ENCODE measurements around the gene GTF2F1.
"Not testable (repeated sequence)": the region's sequence is repeated elsewhere in the genome, so short reads cannot be mapped to it uniquely, and the experiment has no call there.

The GTF2F1 gene, protein sequence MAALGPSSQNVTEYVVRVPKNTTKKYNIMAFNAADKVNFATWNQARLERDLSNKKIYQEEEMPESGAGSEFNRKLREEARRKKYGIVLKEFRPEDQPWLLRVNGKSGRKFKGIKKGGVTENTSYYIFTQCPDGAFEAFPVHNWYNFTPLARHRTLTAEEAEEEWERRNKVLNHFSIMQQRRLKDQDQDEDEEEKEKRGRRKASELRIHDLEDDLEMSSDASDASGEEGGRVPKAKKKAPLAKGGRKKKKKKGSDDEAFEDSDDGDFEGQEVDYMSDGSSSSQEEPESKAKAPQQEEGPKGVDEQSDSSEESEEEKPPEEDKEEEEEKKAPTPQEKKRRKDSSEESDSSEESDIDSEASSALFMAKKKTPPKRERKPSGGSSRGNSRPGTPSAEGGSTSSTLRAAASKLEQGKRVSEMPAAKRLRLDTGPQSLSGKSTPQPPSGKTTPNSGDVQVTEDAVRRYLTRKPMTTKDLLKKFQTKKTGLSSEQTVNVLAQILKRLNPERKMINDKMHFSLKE

GRCh38 chr19:6393074-6393982 lies at the start of gene GTF2F1:
Gene GTF2F1 (minus strand): TSS chr19:6393164. CDS start chr19:6392995, 169 bp downstream.
- DNase-seq (ENCODE audit: low read depth): peak; percentile 90

GRCh38 chr19:6442087-6442688 lies 49.2 kb upstream of the GTF2F1 start:
- DNase-seq (ENCODE audit: low read depth): no peak

GRCh38 chr19:6440905-6441304 lies 47.9 kb upstream of the GTF2F1 start:
- no peak for DNase-seq (ENCODE audit: low read depth)

- DNase-seq (ENCODE audit: low read depth): no peak
Measured at GRCh38 chr19:6439743-6440142, 46.8 kb upstream of the GTF2F1 start.

DNA sequence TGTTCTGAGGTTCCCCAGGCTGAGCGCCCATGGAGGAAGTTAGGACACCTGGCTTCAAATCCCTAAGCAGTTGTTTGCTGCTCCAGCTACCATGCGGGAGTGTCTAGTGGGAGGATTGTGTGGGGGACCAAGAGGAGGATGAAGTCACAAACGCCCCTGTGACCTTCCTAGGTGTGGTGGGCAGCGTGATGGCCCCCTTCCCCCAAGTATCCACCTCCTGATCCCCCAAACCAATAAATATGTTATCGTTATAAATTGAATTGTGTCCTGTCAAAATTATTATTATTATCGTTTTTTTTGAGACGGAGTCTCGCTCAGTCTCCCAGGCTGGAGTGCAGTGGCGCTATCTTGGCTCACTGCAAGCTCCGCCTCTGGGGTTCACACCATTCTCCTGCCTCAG lies 40.7 kb upstream of the GTF2F1 start, which contains the start of gene SLC25A41:
Gene SLC25A41, minus strand, starts transcription at position 101 of the 400 bp plus-strand sequence. Its CDS starts 70 bp downstream, at position 31.
- no peak for DNase-seq (ENCODE audit: low read depth)

GRCh38 chr19:6433165-6433564 lies 40.2 kb upstream of the GTF2F1 start:
- DNase-seq (ENCODE audit: low read depth): no peak

DNA sequence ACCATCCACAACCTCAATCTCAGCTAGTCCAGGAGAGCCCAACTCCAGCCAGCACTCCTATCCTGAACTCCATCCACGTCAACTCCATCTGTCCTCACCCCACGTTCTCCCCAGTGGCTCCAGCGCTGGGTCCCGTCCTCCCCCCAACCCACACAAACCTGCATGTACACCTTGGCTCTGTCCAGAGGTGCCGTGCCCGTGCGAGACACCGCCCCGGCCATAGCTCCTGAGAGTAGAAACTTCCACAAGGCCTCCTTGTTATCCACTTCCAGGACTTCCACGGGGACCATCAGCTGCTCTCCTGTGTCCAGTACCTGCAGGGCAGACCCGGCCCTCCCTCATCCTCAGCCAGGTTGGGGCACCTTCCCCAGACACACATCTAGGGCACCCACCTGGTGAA lies 38.9 kb upstream of the GTF2F1 start:
- DNase-seq (ENCODE audit: low read depth): no peak

GRCh38 chr19:6429419-6430221 lies 36.7 kb upstream of the GTF2F1 start:
- DNase-seq (ENCODE audit: low read depth): no peak

DNA sequence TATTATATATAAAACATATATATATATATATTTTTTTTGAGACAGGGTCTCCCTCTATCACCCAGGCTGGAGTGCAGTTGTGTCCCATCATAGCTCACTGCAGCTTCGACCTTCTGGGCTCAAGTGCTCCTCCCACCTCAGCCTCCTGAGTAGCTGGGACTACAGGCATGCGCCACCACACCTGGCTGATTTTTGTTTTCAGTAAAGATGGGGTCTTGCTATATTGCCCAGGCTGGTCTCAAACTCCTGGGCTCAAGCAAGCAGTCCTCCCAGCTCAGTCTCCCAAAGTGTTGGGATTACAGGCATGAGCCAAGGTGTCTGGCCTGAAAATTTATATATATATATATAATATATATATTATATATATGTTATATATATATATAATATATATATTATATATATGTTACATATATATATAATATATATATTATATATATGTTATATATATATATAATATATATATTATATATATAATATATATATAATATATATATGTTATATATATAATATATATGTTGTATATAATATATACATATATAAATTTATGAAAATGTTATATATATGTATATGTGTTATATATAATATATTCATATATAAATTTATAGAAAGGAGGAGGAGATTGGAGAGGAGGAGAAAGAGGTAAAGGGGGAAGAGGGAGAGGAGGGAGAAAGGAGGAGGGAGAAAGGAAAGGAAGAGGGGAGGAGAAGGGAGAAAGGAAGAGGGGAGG lies 35.9 kb upstream of the GTF2F1 start:
- DNase-seq (ENCODE audit: low read depth): not testable (repeated sequence)

- no peak for DNase-seq (ENCODE audit: low read depth)
Measured at GRCh38 chr19:6427131-6427530, 34.2 kb upstream of the GTF2F1 start.

DNA sequence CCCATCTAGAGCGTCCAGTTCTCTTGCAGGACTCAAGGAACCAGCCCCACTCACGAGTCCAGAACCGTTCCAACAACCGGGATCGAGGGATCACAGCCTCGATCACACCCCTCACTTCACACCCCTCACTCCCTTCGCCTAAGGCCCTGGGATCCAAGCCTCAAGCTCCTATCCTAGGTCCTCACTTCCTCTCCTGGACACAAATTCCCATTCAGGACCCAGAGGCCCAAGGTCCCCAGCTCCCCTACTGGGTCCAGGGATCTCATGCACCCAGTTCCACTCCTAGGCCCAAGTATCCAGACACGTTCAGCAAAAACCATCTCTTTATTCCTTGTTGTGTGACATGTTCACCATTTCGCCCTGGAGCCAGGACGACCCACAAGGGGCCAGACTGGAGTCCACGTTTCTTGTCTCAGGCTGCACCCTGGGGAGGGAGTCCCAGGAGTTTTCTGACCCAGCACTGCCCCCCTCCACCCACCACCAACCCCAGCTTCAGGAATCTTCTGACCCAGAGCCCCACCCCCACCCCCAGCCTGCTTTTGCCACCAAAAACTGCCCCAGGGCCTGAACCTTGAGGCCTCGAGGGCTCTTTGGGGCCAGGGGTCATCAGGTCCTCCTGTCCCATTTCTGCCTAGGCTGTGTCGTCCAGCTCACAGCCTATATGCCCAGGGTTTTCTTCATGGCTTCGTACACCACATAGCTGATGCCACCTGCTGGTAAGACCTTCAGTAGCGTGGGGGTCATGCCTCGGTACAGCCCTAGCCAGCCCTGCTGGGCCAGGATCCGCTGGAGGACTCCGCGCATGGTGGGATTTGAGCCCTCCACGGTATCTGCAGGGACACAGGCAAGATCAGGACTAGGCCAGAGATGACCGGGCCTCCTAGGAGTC lies 33.0 kb upstream of the GTF2F1 start:
- DNase-seq (ENCODE audit: low read depth): no peak

DNA sequence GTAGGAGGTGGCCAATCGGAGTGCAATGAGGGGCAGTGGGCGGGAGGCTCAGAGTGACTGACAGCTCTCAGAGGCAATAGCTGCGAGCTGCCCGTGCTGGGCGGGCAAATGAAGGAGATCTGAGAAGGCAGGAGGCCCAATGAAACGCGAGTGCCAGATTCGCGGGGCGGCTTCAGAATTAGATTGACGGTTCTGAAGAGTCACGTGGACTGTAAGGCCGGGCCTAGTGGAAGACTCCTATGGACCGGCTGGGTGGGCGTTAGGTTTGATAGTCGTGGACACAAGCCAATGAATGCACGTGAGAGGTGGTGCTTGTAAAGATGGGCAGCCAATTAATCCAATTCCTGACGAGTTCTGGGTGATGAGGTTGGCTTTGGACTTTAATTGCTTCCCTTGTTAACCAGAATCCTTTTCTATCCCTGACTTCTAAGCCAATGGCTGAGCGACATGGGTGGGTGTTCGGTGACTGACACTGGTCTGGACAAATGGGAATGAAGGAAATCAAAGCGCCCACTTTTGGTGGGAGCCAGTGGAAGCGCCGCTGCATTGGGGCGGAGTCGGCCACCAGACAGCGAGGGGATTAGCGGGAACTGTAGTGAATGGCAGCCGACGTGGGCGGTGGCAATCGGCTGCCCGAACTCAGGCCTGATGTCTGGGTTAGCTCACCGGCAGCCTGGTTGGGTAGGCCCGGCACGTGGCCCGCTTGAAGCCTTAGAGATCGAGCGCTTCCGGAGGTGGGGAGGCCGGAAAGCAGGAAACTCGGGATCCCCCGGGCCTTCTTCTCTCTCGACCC lies 32.2 kb upstream of the GTF2F1 start:
- peak; percentile 98 for DNase-seq (ENCODE audit: low read depth)

DNA sequence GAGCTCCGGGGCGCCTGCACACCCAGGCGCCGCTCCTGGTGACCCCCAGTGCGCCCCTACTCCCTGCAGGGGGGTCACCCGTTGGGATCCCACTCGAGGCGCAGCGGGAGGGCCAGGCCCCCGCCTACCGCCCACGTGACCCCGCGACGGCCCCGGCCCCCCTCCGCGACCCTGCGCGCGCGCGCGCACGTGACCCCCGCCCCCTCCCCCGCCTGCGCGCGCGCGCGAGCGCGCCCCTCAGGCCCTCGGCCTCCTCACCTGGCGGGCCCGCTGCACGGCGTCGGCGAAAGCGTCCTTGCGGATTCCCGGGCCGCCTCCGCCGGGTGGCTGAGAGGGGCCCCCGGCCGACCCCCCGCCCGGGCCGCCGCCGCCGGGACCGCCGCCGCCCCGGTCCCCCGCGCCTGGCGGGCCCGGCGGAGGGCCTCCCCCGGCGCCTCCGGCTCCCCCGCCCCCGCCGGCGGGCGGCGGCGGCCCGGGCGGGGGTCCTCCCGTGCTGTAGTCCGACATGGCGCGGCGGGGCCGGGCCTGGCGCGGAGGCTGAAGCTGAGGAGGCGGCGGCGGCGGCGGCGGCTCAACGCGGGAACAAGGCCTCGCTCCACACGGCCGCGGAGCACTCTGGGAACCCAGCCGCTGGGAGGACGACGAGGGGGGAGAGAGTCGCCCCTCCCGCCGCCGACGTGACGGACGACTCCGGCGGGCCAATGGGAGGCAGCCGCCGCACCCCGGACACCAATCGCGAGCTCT lies 31.4 kb upstream of the GTF2F1 start, which contains the start of gene KHSRP:
Gene KHSRP, minus strand, starts transcription at position 617 of the 744 bp plus-strand sequence. Its CDS starts 110 bp downstream, at position 507.
- DNase-seq (ENCODE audit: low read depth): no peak

GRCh38 chr19:6423499-6424194 lies 30.7 kb upstream of the GTF2F1 start:
- no peak for DNase-seq (ENCODE audit: low read depth)

DNA sequence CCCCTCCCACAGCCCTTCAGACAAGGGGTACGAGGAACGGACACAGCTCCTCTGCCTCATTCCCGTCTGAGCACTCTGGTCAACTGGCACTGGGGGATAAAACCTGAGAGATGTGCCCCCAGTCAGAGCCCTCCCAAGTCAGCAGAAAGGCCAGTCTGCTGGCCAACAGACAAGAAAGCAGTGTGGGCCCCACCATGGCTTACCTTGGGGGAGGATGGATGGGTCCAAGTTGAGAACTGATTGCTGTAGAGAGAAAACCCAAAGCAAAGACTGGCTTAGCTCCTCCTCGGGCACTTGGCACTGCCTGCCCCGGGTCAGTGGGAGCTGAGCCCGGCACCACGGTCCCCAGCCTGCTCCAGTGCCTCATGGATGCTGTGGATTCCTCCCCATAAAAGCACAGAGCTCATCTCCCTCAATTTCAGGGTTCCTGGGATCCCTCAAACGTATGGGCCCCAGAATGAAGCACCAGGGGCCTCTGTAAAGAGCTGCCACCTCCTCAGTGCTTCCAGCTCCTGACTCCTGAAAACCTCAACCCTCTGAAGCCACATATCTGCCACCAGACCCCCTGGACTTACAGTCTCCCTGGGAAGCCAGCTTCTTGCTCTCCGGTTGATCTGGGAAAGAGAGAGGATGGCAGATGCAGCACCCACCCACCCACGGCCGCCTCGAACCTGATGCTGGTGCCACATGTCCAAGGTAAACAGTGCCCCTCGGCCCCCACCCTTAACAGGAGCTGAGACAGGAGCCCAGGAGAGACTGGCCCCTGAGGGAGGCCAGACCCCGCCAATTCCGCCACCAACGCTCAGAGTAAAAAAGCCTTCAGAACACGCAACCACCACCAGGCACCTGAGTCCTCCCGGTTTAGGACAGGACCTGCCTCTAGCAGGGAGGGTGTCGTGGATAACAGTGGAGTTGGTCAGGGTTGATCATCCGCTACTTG lies 28.4 kb upstream of the GTF2F1 start:
- DNase-seq (ENCODE audit: low read depth): no peak

DNA sequence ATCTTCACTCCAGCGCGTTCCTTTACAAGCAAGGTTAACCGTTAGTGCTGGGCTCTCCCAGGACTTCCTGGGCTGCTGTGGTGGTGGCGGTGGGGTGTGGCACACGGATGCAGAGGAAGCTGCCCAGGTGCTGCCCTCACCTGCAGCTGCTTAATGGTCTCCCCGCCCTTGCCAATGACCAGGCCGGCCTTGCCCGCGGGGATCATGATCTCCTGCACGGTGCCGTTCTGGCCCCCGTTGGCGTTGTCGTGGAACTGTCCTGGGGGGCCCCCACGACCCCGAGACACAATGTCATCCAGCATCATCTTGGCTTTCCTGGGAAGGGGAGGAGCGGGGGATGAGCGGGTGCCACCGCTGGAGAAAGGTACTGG lies 25.6 kb upstream of the GTF2F1 start:
- DNase-seq (ENCODE audit: low read depth): no peak
